ENCODE results near the gene ZNF670. TPM values are rescaled to one million over a fixed set of nuclear protein-coding genes. Genes with fewer than 3 reads are reported as not detected.

The ZNF670 gene
- total and polyA plus RNA-seq, 9 of the 15 experiments (the other 6 are each of a cell fraction or from before 2014, with no cell fraction given) = 7.1 to 23.4 (median 11.8) TPM

GRCh38 chr1:247064304-247064703, 14.3 kb downstream of the ZNF670 start:
- ChIA-PET CTCF (ENCODE audit: low intra/inter-chr PET ratio) (no interaction called here), POLR2A (interaction anchor here (1.1 kb wide), 1 partner anchor 77 kb away, joined by 3 read pairs; no protein-coding TSS in a partner anchor)
- H3K9me3 ChIP-seq (replicated peaks; ENCODE audit: control insufficient read depth, insufficient read depth, low read depth, low read length) = peaks cover 12% of the 10 kb centered on the region
- TF ChIP-seq THRB (CRISPR knock-in tag; conservative IDR thresholded peaks at IDR 0.05) (no peak), YBX1 (IDR thresholded peaks at IDR 0.05) (no peak), RCOR1 (IDR thresholded peaks at IDR 0.05; ENCODE audit: borderline replicate concordance in 1 of 2, low read depth in 2 of 2, low read length in 2 of 2) (no peak), CEBPG (CRISPR knock-in tag; IDR thresholded peaks at IDR 0.05) (no peak), CEBPG (tag; conservative IDR thresholded peaks at IDR 0.05 in 1 of 2, IDR thresholded peaks at IDR 0.05 in 1 of 2) (no peak), STAT5B (CRISPR knock-in tag; IDR thresholded peaks at IDR 0.05) (no peak), NFIX (CRISPR knock-in tag; IDR thresholded peaks at IDR 0.05; ENCODE audit: low read depth) (no peak), FOXP1 (CRISPR knock-in tag; IDR thresholded peaks at IDR 0.05) (no peak), ESRRB (CRISPR knock-in tag; IDR thresholded peaks at IDR 0.05; ENCODE audit: borderline replicate concordance) (no peak), KAT2B (IDR thresholded peaks at IDR 0.05; ENCODE audit: low read depth, low read length) (no peak), GTF2A2 (tag; IDR thresholded peaks at IDR 0.05) (no peak), NR3C1 (CRISPR knock-in tag; IDR thresholded peaks at IDR 0.05) (no peak)
- BruUV-seq (replicated peaks) = no TSS peak
- no peak overlapping the region for H3K4me2 ChIP-seq (ENCODE audit: insufficient read depth, low read length)
- peaks cover 79% of the 10 kb centered on the region for H3K79me2 ChIP-seq (ENCODE audit: control insufficient read depth, insufficient read depth, low read length)
- H3K4me1 ChIP-seq (replicated peaks in 1 of 2; ENCODE audit: control insufficient read depth in 2 of 2, insufficient read depth in 2 of 2, low read length in 2 of 2) = no peaks in the 10 kb centered on the region
- no peak overlapping the region for H2AFZ ChIP-seq (ENCODE audit: low read depth, low read length)
- no peaks in the 10 kb centered on the region for H3K27me3 ChIP-seq (ENCODE audit: control insufficient read depth in 2 of 2, insufficient read depth in 2 of 2, low read length in 2 of 2)
- in situ Hi-C loops (cut with MboI) = no loop called here
- DNase-seq (ENCODE audit: extremely low read depth in 1 of 4, low spot score in 3 of 4) = no peak
- H3K27ac ChIP-seq (ENCODE audit: extremely low read depth, low read depth, low read length) = no peak overlapping the region
- H3K9me1 ChIP-seq (ENCODE audit: control insufficient read depth, insufficient read depth, low read length) = no peaks in the 10 kb centered on the region
- WGBS (ENCODE audit: insufficient coverage, low coverage, missing lambda C conversion rate) = 85% methylated on average over 3 of the region's 3 CpGs
- no peak for FAIRE-seq
- no peaks in the 10 kb centered on the region for H4K20me1 ChIP-seq (replicated peaks; ENCODE audit: control insufficient read depth, insufficient read depth, low read length)
- H3K4me3 ChIP-seq = no peak overlapping the region
- H3K9ac ChIP-seq (ENCODE audit: insufficient read depth in 1 of 2, low read depth in 2 of 2, low read length in 2 of 2) = no peak overlapping the region
- H3K36me3 ChIP-seq (ENCODE audit: control insufficient read depth, insufficient read depth, low read length) = no peaks in the 10 kb centered on the region; the same call in 2 of the 3 replicates
- ATAC-seq = no peak; the same call in 2 of the 3 replicates
- intact Hi-C loops (cut with micrococcal nuclease) = no loop called here

All from K562 (cell line).